NCI-H1436 (cell line): ENCODE data around the gene ENTPD7.
"Not testable (repeated sequence)": the region's sequence is repeated elsewhere in the genome, so short reads cannot be mapped to it uniquely, and the experiment has no call there.

Experiments
- DNase-seq: peaks from one replicate; lab custom pipeline; 2025; lab: John Stamatoyannopoulos, UW

Gene ENTPD7

DNA sequence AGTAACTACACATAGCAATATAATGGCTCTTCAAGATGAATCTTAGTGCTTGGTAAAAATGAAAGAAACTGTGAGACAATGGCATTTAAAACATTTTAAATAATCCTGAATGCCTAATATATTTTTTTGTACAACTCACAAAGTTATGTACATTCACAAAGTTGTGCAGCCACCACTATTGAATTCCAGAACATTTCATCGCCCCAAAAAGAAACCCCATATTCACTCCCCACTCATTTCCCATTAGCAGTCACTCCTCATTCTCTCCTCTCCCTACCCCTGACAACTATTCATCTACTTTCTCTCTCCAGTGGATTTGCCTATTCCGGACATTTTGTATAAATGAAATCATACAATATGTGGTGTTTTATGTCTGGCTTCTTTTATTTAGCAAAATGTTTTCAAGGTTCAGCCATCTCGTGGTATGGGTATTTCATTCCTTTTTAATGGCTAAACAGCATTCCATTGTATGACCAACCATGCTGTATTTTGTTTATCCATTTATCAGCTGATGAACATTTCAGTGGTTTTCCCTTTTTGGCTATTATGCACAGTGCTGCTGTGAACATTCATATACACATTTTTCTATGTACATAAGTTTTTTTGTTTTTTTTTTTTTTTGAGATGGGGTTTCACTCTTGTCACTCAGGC, 34.7 kb downstream of the ENTPD7 start:
- no peak for DNase-seq

GRCh38 chr10:99695761-99696160, 36.5 kb downstream of the ENTPD7 start:
- no peak for DNase-seq

DNA sequence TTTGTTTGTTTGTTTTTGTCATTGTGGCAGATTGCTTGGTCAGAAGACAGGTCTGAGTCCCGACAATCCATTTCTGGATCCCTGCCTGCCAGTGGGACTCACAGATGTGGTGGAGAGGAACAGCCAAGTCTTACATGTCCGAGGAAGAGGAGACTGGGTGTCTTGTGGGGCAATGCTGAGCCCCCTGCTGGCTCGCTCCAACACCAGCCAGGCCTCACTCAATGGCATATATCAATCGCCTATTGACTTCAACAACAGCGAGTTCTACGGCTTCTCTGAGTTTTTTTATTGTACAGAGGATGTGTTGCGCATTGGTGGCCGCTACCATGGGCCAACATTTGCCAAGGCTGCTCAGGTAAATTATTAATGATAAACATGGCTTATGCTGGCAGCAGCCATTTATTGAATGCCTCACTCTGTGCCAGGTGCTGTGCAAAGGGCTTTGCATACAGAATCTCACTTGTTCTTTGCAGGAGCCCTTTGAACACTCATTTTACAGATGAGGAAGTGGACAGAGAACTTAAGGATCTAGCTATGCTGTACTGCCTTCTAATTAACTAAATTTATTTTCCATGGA, 39.3 kb downstream of the ENTPD7 start:
- no peak for DNase-seq

GRCh38 chr10:99700649-99701048, 41.3 kb downstream of the ENTPD7 start:
- no peak for DNase-seq

- no peak for DNase-seq
Measured at GRCh38 chr10:99708428-99709012, 49.2 kb downstream of the ENTPD7 start.

DNA sequence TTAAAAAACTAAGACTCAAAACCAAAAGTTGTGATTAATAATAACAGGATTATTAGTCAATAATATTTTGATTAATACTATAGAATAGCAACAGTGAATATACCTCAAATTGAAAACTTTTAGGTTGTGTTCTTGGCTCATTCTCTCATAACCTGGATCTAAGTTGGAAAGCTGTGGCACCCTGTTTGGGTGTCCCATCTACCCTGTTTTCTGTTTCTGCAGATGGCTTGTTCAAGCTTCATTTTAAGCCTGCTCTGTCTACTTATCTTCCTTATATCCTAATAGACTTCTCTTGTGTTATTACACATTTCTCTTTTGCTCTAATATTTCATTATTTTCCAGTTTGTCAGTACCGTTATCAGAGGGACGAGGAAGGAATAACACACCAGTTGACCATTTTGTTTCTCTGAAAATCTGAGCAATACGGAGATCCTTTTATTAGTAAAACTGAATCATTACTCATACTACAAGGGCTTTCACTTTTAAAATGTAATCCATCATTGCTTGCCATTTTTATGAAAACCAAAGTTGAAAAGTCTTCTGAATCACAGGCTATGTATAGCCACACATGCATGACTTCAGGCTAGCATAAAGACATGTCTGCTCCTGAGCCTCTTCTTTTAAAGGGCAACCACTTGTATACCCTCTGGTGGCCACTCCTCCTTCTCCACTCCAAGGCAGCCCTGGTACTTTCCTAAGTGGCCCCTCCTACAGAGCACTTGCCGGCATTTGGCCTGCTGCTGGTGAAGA, 50.3 kb downstream of the ENTPD7 start:
- no peak for DNase-seq

GRCh38 chr10:99711129-99711719, 51.9 kb downstream of the ENTPD7 start:
- peak; percentile 27 for DNase-seq

GRCh38 chr10:99714446-99714845, 55.1 kb downstream of the ENTPD7 start:
- DNase-seq: no peak

DNA sequence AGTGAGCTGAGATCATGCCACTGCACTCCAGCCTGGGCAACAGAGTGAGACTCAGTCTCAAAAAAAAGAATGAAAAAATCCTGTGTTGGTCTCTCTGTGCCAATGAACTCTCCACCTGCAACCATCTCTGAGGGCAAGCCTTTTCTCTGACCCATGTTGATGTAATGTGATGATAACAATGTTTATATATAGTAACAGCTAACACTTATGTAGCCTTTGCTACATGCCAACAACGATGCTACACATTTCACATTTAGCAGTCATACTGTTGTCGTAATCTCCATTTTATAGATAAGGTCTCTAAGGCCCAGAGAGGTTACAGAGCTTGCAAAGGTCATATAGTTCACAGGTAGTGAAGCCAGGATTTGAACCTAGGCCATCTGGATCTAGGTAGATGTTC, 61.1 kb downstream of the ENTPD7 start:
- DNase-seq: no peak

DNA sequence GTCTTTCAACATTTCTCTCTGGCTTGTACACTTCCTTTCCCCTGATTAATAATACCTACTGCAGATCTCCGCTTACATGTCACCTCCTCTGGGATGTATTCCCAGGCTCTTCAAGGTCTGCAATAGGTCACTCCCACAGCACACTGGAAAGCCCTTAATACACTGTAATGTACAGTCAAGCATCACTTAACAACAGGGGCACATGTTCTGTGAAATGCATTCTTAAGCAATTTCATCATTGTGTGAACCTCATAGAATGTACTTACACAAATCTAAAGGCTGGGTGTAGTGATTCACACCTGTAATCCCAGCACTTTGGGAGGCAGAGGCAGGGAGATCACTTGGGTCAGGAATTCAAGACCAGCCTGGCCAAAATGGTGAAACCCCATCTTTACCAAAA, 70.7 kb downstream of the ENTPD7 start:
- no peak for DNase-seq

GRCh38 chr10:99731306-99732032, 72.2 kb downstream of the ENTPD7 start:
- DNase-seq: no peak

- DNase-seq: peak; percentile 95
Measured at GRCh38 chr10:99732033-99732842, 72.9 kb downstream of the ENTPD7 start, which contains the start of the genes COX15 and CUTC. Gene COX15 (minus strand): TSS chr10:99732127. CDS start chr10:99732049, 78 bp downstream. Gene CUTC (plus strand): TSS chr10:99732234. CDS start chr10:99732349, 115 bp downstream.

GRCh38 chr10:99733366-99733765, 74.1 kb downstream of the ENTPD7 start:
- DNase-seq: no peak

DNA sequence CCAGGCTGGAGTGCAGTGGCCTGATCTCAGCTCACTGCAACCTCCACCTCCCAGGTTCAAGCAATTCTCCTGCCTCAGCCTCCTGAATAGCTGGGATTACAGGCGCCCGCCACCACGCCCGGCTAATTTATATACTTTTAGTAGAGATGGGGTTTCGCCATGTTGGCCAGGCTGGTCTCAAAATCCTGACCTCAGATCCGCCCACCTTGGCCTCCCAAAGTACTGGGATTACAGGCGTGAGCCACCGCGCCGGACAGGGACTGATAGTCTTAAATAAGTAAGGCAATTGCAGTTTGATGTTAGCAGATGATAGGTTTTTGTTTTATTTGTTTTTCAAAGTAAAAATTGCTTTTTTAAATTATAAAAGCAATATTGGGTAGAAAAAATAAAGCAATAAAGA, 74.8 kb downstream of the ENTPD7 start:
- not testable (repeated sequence) for DNase-seq

- no peak for DNase-seq
Measured at GRCh38 chr10:99740260-99740659, 81.0 kb downstream of the ENTPD7 start.

DNA sequence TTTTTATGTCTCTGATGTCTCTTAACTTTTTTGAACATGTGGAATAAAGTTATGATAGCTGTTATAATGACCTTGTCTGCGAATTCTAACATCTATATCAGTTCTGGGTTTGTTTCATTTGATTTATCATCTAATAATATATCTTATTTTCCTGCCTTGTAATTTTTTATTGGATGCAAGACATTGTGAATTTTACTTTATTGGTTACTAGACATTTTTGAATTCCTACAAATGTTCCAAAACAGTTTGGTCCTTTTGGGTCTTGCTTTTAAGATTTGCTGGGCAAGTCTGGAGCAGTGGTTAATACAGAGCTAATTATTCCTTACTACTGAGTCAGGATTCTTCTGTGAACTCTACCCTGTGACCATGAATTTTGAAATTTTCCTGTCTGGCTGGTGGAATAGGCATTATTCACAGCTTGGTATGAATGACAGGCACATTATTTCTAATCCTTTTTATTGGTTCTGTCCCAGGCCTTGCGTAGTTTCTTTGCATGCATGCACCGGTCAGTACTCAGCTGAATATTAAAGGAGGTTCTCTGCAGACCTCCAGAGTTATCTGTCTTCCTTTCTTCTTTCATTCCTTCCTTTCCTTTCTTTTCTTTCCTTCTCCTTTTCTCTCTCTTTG, 81.7 kb downstream of the ENTPD7 start:
- DNase-seq: no peak

DNA sequence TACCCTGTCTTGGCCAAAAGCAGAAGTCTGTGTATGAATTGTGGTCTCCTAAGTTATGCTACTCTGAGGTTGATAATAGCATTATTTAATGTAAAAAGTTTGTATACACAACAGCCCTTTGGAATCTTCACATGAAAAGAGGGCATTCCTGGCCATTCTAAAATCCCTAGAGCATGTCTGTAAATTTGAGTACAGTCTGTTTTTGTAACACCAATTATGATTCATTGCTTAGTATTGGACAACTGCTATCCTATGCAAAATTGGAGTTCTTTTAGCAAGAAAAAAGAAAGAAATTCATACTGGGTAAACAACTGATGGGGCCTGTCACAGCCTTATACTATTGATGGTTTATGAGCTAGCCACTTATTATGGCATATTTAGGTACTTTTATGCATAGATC, 82.9 kb downstream of the ENTPD7 start:
- no peak for DNase-seq

GRCh38 chr10:99742701-99743100, 83.4 kb downstream of the ENTPD7 start:
- DNase-seq: no peak

GRCh38 chr10:99743841-99744240, 84.5 kb downstream of the ENTPD7 start:
- DNase-seq: no peak

- not testable (repeated sequence) for DNase-seq
Measured at GRCh38 chr10:99746166-99746565, 86.9 kb downstream of the ENTPD7 start.
